ENCODE measurements around the gene PLD5. TPM values are rescaled to one million over a fixed set of nuclear protein-coding genes. Genes with fewer than 3 reads are reported as not detected.

Gene PLD5
- polyA plus RNA-seq, 1 experiment = not detected

- DNase-seq (ENCODE audit: low read depth, low spot score) = no peak
- CTCF ChIA-PET = no interaction called here
- no peak overlapping the region for H3K27ac ChIP-seq (ENCODE audit: low read depth, low read length)
Observed at GRCh38 chr1:242205622-242206489, 318.6 kb downstream of the PLD5 start.

GRCh38 chr1:242203262-242203661, 321.2 kb downstream of the PLD5 start:
- no peak overlapping the region for H3K4me3 ChIP-seq (ENCODE audit: low read depth, low read length)
- ChIA-PET CTCF (no interaction called here), POLR2A (no interaction called here)
- DNase-seq (ENCODE audit: low read depth, low spot score) = no peak
- no peak for TF ChIP-seq CTCF (IDR thresholded peaks at IDR 0.05; ENCODE audit: low read depth, low read length)
- H3K9me3 ChIP-seq (ENCODE audit: control insufficient read depth, insufficient read depth, low read length) = peaks cover 42% of the 10 kb centered on the region
- H3K27me3 ChIP-seq (ENCODE audit: control insufficient read depth, insufficient read depth, low read length) = no peaks in the 10 kb centered on the region
- no peak overlapping the region for H3K27ac ChIP-seq (ENCODE audit: low read depth, low read length)

More at GRCh38 chr1:242205622-242206489, 318.6 kb downstream of the PLD5 start:
- no peaks in the 10 kb centered on the region for H3K27me3 ChIP-seq (ENCODE audit: control insufficient read depth, insufficient read depth, low read length)
- no peak for TF ChIP-seq CTCF (IDR thresholded peaks at IDR 0.05; ENCODE audit: low read depth, low read length)
- peaks cover 30% of the 10 kb centered on the region for H3K9me3 ChIP-seq (ENCODE audit: control insufficient read depth, insufficient read depth, low read length)
- H3K4me3 ChIP-seq (ENCODE audit: low read depth, low read length) = no peak overlapping the region
- POLR2A ChIA-PET = no interaction called here

- TF ChIP-seq CTCF (IDR thresholded peaks at IDR 0.05; ENCODE audit: low read depth, low read length) = no peak
- no peak for DNase-seq (ENCODE audit: low read depth, low spot score)
- Histone ChIP-seq H3K4me3 (ENCODE audit: low read depth, low read length) (no peak overlapping the region), H3K9me3 (ENCODE audit: control insufficient read depth, insufficient read depth, low read length) (peaks cover 39% of the 10 kb centered on the region), H3K27me3 (ENCODE audit: control insufficient read depth, insufficient read depth, low read length) (no peaks in the 10 kb centered on the region), H3K27ac (ENCODE audit: low read depth, low read length) (no peak overlapping the region)
- POLR2A ChIA-PET = no interaction called here
- CTCF ChIA-PET = no interaction called here
Observed at GRCh38 chr1:242201090-242201489, 323.4 kb downstream of the PLD5 start.

GRCh38 chr1:242199776-242200458, 324.6 kb downstream of the PLD5 start:
- H3K4me3 ChIP-seq (ENCODE audit: low read depth, low read length) = no peak overlapping the region
- TF ChIP-seq CTCF (IDR thresholded peaks at IDR 0.05; ENCODE audit: low read depth, low read length) = no peak
- peaks cover 39% of the 10 kb centered on the region for H3K9me3 ChIP-seq (ENCODE audit: control insufficient read depth, insufficient read depth, low read length)
- no peak overlapping the region for H3K27ac ChIP-seq (ENCODE audit: low read depth, low read length)
- DNase-seq (ENCODE audit: low read depth, low spot score) = no peak
- ChIA-PET POLR2A (no interaction called here), CTCF (no interaction called here)
- H3K27me3 ChIP-seq (ENCODE audit: control insufficient read depth, insufficient read depth, low read length) = no peaks in the 10 kb centered on the region

All from AG04450 (cell line).